Renal pelvis (tissue), 4 donors: ENCODE results near the gene ABT1. TPM values are rescaled to one million over a fixed set of nuclear protein-coding genes. Genes with fewer than 3 reads are reported as not detected.

Experiments
- DNase-seq: peaks from one replicate; pipeline ENCODE4 v3.0.0-alpha.2; 2013
- polyA plus RNA-seq, 3 donors: library from polyadenylated mRNA; unstranded; fragments of 120-200 nt; gene quantifications; one replicate each; pipeline ENCODE4 v1.2.1, GENCODE V29; 2013; ENCODE audit not compliant: insufficient read length in 3 of 3

Gene ABT1
- polyA plus RNA-seq, 3 donors, result 15.4 to 17.9 (median 16.7) TPM

- no peak for DNase-seq
These were observed 1.5 kb downstream of the ABT1 start for GRCh38 chr6:26598267-26598666.

- DNase-seq, result no peak
These were observed 2.4 kb downstream of the ABT1 start for GRCh38 chr6:26599134-26599533.

GRCh38 chr6:26599591-26599990 is 2.8 kb downstream of the ABT1 start:
- DNase-seq, result no peak

- DNase-seq, result no peak
These were observed 4.0 kb downstream of the ABT1 start for GRCh38 chr6:26600759-26601158.

- DNase-seq, result no peak
These were observed 5.5 kb downstream of the ABT1 start for GRCh38 chr6:26602262-26602661.

GRCh38 chr6:26604026-26604425 is 7.3 kb downstream of the ABT1 start:
- no peak for DNase-seq

- no peak for DNase-seq
These were observed 8.0 kb downstream of the ABT1 start for GRCh38 chr6:26604797-26605196.

- DNase-seq, result peak; percentile 48
These were observed 10.9 kb downstream of the ABT1 start for GRCh38 chr6:26607434-26608230.

- DNase-seq, result no peak
These were observed 12.7 kb downstream of the ABT1 start for GRCh38 chr6:26609463-26609862.

GRCh38 chr6:26611599-26611998 is 14.8 kb downstream of the ABT1 start:
- DNase-seq, result no peak

- DNase-seq, result no peak
These were observed 16.4 kb downstream of the ABT1 start for GRCh38 chr6:26613201-26613600.

GRCh38 chr6:26613689-26614683 is 17.2 kb downstream of the ABT1 start:
- peak; percentile 24 for DNase-seq

GRCh38 chr6:26623339-26623859 is 26.6 kb downstream of the ABT1 start:
- DNase-seq, result no peak

GRCh38 chr6:26624557-26624956 is 27.8 kb downstream of the ABT1 start:
- DNase-seq, result no peak

GRCh38 chr6:26627843-26628242 is 31.1 kb downstream of the ABT1 start:
- DNase-seq, result no peak

GRCh38 chr6:26629359-26629758 is 32.6 kb downstream of the ABT1 start:
- DNase-seq, result no peak

GRCh38 chr6:26640806-26641205 is 44.1 kb downstream of the ABT1 start:
- DNase-seq, result no peak

GRCh38 chr6:26646074-26646473 is 49.3 kb downstream of the ABT1 start:
- DNase-seq, result no peak
